GM18868 (cell line): ENCODE results near the gene CORO7.
A peak's percentile ranks its signal among the peaks of the same experiment; 100 is the strongest.
"Not testable (repeated sequence)": the region's sequence is repeated elsewhere in the genome, so short reads cannot be mapped to it uniquely, and the experiment has no call there.

Source experiments
- ATAC-seq: cut with Tn5 transposase; IDR thresholded peaks from one replicate; pipeline ENCODE4 v1.9.1; 2021; ENCODE audit warnings: mild to moderate bottlenecking, moderate library complexity; ENCODE audit not compliant: unreplicated experiment

Gene CORO7

DNA sequence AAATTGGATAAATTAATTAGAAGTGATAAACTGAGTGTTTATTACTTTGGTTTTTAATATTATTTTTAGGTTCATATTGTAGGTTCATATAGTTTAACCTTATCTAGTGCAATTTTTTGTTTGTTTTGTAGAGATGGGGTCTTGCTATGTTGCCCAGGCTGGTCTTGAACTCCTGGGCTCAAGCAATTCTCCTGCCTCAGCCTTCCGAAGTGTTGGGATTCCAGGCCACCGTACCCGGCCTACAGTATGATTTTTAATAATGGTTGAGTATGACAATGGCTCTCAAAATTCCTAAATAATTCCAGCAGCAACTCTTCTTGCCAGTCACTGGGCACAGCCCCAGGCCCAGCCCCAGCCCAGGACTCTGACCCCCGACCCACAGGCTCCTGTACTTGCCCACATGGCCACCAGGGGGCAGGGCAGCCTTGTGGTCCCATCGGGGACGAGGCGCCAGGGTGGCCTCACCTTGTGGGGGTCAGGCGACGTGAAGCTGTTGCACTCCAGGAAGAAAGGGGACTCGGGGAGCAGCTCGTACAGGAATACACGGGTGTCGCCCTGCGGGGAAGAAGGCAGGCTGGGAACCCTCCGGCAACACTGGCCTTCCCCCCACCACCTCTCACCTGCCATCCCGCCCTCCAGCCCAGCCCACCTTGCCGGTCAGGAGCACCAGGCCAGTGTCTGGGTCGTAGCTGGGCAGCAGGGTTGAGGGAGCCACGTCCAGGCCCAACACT, 57.4 kb downstream of the CORO7 start:
- no peak for ATAC-seq

- ATAC-seq = no peak
Observed at GRCh38 chr16:4358236-4358635, 58.2 kb downstream of the CORO7 start.

- ATAC-seq = no peak
Observed at GRCh38 chr16:4356820-4357219, 59.6 kb downstream of the CORO7 start.

DNA sequence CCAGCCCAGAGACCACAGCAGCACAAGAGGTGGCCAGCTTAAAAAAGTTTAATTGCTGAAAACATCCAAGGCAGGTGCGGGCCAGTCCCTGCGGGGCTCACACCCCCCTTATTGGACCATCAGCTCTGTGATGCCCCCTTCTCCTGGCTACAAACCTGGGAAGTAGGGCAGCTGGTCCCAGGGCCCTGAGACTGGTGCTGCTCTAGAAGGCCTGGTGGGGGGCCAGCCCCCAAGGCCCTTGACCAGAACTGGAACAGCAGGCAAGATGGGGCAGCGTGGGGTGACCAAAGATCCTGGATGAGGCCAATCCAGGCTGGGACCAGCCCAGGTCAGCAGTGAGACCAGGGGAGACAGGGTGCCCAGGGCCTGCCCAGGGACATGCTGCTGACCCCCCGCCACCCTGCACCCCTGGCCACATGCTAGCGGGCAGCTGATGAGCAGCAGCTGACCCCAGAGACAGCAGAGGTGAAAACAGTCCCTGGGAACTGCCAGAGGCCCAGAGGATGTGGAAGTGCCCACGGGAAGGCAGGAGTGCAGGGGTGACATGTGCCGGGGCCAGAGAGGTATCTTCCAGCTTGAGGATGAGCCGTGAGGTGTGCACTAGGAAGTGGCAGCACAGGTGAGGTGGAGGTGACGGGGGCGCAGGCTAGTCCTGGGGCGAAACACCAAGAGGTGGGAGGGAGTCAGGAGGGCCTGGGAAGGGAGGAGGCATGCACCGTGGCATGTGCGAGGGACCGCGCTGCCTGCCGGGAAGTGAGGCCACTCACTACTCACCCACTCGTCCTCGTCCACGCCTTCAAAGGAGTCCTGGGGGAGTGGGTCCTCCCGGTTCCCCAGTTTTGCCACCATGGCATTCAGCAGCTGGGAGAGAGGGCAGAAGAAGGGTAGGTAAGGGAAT, 61.6 kb downstream of the CORO7 start:
- ATAC-seq = no peak

DNA sequence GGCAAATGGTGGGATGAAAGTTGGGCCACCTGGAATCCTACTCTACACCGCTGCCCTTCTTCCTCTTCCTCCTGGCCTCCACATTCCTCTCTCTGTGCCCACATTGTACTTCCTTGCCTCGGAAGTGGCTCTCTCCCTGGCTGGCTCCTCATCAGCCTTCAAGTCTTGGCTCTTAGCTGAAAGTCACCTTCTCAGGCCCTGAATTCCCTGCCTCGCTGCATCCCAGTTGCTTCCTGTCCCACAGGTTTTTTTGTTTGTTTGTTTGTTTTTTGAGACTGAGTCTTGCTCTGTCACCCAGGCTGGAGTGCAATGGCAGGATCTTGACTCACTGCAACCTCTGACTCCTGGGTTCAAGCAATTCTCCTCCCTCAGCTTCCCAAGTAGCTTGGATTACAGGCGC, 62.7 kb downstream of the CORO7 start:
- no peak for ATAC-seq

GRCh38 chr16:4352843-4353242, 63.6 kb downstream of the CORO7 start:
- ATAC-seq = no peak

DNA sequence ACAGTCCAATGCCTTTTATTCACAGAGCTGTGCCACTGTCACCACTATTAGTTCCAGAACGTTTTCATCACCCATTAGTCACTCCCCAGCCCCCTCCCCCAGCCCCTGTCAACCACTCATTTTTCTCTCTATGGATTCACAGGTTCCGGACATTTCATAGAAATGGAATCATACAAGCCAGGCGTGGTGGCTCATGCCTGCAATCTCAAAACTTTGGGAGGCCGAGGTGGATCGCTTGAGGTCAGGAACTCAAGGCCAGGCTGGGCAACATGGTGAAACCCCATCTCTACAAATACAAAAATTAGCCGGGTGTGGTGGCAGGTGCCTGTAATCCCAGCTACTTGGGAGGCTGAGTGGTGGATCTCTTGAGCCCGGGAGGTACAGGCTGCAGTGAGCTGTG, 64.5 kb downstream of the CORO7 start:
- no peak for ATAC-seq

DNA sequence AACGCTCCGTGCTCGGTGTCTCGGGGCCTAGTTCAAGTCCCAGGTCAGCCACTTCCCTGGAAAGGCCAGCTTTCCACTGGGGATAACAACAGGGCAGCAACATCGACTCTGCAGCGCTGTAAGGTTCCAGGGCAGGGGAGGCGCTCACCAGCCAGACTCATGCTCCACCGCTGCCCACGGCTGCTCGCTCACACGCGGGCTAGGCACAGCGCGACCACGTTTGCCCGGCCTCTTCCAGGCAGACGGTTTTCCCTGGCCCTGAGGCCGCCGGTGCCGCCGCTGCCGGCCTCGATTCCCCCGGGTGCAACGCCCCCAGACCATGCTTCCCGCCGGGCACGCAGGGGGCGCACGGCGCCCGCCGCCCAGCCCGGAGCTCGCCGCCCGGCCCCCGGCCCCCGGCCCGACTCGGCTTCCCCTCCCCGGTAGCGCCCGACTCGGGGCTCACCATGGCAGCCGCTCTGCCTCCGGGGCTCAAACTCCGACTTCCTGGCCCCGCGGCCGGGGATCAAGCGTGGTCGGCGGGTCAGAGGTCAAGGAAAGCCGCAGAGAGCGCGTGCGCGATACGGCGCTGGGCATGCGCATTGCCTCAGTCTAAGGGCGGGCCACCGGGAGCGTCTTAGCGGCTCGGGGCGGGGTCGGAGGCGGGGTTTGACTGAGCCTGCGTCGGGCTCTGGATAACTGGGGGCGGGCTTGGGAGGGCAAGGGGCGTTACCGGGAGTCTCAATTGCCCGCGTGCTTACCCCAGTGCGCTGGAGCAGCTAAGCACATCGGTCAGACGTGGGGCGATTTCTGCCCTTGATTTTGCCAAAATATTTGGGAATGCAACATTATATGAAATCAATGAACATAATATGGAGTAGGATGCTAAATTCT, 65.4 kb downstream of the CORO7 start, which contains the start of gene PAM16:
TSS of gene PAM16 (minus strand) at position 535 of the 873 bp plus-strand sequence. CDS start at position 448, 87 bp downstream.
- peak; percentile 88 for ATAC-seq

DNA sequence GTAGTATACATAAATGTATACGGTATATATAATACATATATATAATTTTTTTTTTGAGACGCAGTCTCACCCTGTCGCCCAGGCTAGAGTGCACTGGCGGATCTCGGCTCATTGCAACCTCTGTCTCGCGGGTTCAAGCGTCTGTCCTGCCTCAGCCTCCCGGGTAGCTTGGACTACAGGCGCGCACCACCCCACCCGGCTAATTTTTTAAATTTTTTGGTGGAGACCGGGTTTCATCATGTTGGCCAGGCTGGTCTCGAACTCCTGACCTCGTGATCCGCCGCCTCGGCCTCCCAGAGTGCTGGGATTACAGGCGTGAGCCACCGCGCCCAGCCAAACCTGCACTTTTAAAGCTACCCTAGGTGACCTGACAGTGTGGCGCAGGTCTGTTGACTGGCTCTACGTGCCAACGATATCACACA, 66.0 kb downstream of the CORO7 start:
- ATAC-seq = no peak

- ATAC-seq = no peak
Observed at GRCh38 chr16:4349332-4349731, 67.1 kb downstream of the CORO7 start.

- ATAC-seq = no peak
Observed at GRCh38 chr16:4347765-4348509, 68.5 kb downstream of the CORO7 start.

GRCh38 chr16:4347010-4347409, 69.4 kb downstream of the CORO7 start:
- no peak for ATAC-seq

DNA sequence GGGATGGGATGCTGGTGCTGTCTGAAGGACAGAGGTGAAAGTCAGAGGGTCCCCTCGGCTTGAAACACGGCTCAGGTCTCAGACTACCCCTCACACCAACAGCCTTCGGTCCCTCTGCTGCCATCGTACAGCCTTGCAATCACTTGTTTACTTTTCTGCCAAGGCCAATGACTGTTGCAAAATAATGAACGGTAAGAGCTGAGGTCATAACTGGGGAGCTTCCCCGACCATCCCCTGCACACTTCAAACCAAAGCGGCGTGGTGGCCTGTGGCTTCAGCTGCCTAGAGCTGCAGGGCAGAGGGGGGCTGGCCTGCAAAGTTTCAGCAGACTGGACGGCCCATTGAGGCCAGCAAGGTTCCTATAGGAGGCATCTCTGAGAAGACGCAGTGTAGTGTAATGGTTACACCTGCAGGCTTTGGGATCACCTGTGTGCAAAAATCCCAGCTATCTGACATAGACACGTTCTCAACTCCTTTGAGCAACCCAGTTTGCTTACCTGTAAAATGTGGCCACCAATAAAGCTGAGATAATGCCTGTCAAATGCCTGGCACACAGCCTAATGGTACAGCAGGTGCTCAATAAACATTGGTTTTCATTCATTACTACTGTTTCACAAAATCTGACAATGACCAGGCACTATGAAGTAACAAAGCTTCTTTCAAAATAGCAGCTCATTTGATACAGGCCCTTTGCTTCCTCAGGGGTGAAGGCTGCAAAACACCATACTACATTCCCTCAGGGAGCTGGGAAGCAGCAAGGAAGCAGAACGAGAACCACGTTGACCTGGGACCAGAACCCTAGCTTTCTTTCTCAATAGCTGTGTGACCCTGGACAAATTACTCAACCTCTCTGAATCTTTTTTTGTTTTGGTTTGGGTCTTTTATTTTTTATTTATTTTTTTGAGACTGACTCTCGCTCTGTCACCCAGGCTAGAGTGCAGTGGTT, 70.3 kb downstream of the CORO7 start:
- no peak for ATAC-seq

DNA sequence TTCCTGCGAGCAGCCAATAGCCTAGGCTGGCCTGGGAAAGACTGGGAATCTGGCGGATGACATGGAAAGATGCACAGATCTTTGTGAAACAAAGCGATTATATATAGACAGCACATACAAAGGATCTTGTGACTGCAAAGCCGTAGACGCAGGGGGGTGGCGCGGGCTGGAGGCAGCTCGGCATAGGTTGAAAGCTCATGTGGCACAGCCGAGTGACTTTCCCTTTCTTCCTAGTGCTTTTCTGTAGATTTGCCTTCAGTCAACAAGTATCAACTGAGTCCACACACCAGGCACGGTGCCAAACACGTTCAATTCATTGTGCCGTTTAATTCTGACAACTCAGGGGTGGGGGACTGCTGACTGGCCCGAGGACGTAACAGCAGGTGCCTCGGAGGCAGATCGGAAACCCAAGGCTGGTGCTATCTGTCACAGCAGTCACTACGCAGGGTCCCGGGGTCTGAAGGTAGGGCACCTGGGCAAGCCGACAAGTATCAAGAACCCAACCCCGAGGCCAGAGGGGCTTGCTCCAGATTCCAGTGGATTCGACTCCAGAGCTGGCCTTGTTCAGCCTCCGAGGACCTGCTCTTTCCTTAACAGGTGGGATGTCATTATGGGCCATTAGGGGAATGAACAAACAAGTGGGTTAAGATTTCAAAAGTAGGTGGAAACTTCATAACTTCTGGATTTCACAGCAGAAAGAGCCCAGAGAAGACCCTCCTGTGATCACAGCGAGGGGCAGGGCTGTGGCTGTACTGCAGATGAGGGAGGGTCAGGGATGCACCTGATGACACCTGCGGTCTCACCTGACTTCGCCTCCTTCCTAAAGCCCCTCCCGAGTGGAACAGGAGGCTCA, 71.2 kb downstream of the CORO7 start:
- no peak for ATAC-seq

DNA sequence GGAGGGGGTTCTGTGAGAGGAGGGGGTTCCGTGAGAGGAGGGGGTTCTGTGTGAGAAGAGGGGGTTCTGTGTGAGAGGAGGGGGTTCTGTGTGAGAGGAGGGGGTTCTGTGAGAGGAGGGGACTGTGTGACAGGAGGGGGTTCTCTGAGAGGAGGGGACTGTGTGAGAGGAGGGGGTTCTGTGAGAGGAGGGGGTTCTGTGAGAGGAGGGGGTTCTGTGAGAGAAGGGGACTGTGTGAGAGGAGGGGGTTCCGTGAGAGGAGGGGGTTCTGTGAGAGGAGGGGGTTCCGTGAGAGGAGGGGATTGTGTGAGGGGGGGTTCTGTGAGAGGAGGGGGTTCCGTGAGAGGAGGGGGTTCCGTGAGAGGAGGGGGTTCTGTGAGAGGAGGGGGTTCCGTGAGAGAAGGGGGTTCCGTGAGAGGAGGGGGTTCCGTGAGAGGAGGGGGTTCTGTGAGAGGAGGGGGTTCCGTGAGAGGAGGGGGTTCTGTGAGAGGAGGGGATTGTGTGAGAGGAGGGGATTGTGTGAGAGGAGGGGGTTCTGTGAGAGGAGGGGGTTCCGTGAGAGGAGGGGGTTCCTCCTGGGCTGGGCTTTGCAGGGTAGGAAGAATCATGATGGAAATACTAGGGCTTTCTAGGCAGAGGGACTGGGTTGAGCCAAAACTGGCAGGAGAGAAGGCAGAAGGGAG, 72.0 kb downstream of the CORO7 start:
- not testable (repeated sequence) for ATAC-seq

DNA sequence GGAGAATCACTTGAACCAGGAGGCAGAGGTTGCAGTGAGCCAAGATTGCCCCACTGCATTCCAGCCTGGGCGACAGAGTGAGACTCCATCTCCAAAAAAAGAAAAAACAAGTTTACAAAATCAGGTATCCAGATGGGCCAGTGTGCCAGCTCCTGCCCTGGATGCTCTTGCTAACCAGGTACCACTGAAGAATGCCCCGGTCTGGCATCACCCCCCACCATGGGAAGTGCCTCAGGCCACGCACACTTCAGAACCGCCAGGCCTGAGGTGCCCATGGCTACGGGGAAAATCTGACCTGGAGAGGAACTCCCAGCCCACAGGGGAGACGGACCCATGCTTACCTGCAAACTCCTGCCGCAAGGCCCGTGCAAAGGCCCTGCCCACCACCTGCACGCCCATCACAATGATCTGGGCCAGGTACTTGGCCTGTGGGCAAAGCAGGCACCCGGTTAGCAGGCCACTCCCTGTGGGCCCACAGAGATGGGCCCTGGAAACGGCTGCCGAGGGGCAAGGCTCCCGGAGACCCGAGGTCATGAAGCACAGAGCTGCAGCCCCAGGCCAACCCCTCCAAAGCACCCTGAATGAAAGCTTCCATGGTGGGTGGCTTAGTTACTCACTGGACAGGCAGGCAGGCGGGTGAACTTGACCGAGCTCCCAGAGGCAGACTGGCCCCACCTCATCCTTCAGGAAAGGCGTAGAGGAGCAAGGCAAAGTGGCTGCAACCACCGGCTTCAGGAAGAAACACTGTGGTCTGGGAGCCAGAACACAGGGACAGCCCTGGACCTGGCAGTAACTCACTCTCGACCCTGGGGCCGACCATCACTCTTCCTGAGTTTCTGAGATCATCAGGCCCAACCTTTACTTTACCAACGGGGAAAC, 73.3 kb downstream of the CORO7 start:
- ATAC-seq = no peak

- no peak for ATAC-seq
Observed at GRCh38 chr16:4341250-4341649, 75.1 kb downstream of the CORO7 start.
